Measurements from ENCODE around the gene STAM.

- no peak for TF ChIP-seq CTCF (IDR thresholded peaks at IDR 0.05; ENCODE audit: low read length)
- TF ChIP-seq EZH2 (optimal IDR thresholded peaks at IDR 0.05; ENCODE audit: low read depth, low read length), result no peak
- no peak for TF ChIP-seq EZH2phosphoT487 (IDR thresholded peaks at IDR 0.05; ENCODE audit: low read length)
Measured at GRCh38 chr10:17643755-17644484, at the start of gene STAM.

All from MM.1S (cell line).